Body of pancreas (tissue), 4 donors: Measurements from ENCODE around the gene MCM10.

Experiments used
- CTCF ChIP-seq, 7 experiments: fragments of 450-650 bp in 4 of 7; fragments of 200-600 bp in 3 of 7; sonication (generic) in 3 of 7; IDR thresholded peaks; one replicate each; pipeline ENCODE4 v1.5.1; 2016 to 2019; ENCODE audit warnings: antibody characterized with exemption in 7 of 7
- POLR2A ChIP-seq, 3 donors: fragments of 450-650 bp; IDR thresholded peaks; one replicate each; pipeline ENCODE4 v1.6.1; 2016; ENCODE audit warnings: antibody characterized with exemption in 3 of 3, mild to moderate bottlenecking in 2 of 3

GRCh38 chr10:13193637-13194036 lies 32.3 kb downstream of the MCM10 start:
- no peak for TF ChIP-seq CTCF (IDR thresholded peaks at IDR 0.05)
- TF ChIP-seq POLR2A (IDR thresholded peaks at IDR 0.05) = no peak
